ENCODE results near the gene RUNX1.

RUNX1 gene

GRCh38 chr21:34890470-34890723 lies 158.7 kb downstream of the RUNX1 start:
- no peak overlapping the region for H3K27ac ChIP-seq
- TF ChIP-seq CTCF (IDR thresholded peaks at IDR 0.05) (no peak), ZFX (IDR thresholded peaks at IDR 0.05; ENCODE audit: borderline replicate concordance) (no peak)

- no peak overlapping the region for H3K27ac ChIP-seq
- TF ChIP-seq ZFX (IDR thresholded peaks at IDR 0.05; ENCODE audit: borderline replicate concordance): no peak
- peak; percentile 82 for TF ChIP-seq CTCF (IDR thresholded peaks at IDR 0.05)
Observed at GRCh38 chr21:34889676-34890469, 159.2 kb downstream of the RUNX1 start.

GRCh38 chr21:34889320-34889675 lies 159.8 kb downstream of the RUNX1 start:
- no peak overlapping the region for H3K27ac ChIP-seq
- TF ChIP-seq CTCF (IDR thresholded peaks at IDR 0.05) (no peak), ZFX (IDR thresholded peaks at IDR 0.05; ENCODE audit: borderline replicate concordance) (no peak)

- no peak overlapping the region for H3K27ac ChIP-seq
- TF ChIP-seq CTCF (IDR thresholded peaks at IDR 0.05) (no peak), ZFX (IDR thresholded peaks at IDR 0.05; ENCODE audit: borderline replicate concordance) (no peak)
Observed at GRCh38 chr21:34888569-34889319, 160.4 kb downstream of the RUNX1 start.

GRCh38 chr21:34887725-34888568 lies 161.2 kb downstream of the RUNX1 start:
- H3K27ac ChIP-seq: no peak overlapping the region
- no peak for TF ChIP-seq CTCF (IDR thresholded peaks at IDR 0.05)
- TF ChIP-seq ZFX (IDR thresholded peaks at IDR 0.05; ENCODE audit: borderline replicate concordance): no peak

GRCh38 chr21:34887105-34887442 lies 162.0 kb downstream of the RUNX1 start:
- no peak for TF ChIP-seq CTCF (IDR thresholded peaks at IDR 0.05)
- no peak for TF ChIP-seq ZFX (IDR thresholded peaks at IDR 0.05; ENCODE audit: borderline replicate concordance)
- no peak overlapping the region for H3K27ac ChIP-seq

Measured in 22Rv1 (cell line).